NCI-H2171 treated with DMSO at 0.1 percent for 48 hours (cell line): ENCODE data around the gene FAM234A.
"Not testable (repeated sequence)": the region's sequence is repeated elsewhere in the genome, so short reads cannot be mapped to it uniquely, and the experiment has no call there.

ENCODE experiments used
- DNase-seq: peaks from one replicate; lab custom pipeline; 2025; lab: John Stamatoyannopoulos, UW

FAM234A gene

GRCh38 chr16:234468-235305, at the start of gene FAM234A:
Gene FAM234A (plus strand): TSS chr16:234821. CDS start chr16:254414, 19,593 bp downstream.
- peak; percentile 95 for DNase-seq

- DNase-seq = no peak
Measured at GRCh38 chr16:185213-185612, 49.4 kb upstream of the FAM234A start.

GRCh38 chr16:185691-186090, 48.9 kb upstream of the FAM234A start:
- DNase-seq = no peak

- DNase-seq = no peak
Measured at GRCh38 chr16:187330-187729, 47.3 kb upstream of the FAM234A start.

GRCh38 chr16:188674-189073, 45.9 kb upstream of the FAM234A start:
- DNase-seq = peak; percentile 32

GRCh38 chr16:189604-190186, 44.9 kb upstream of the FAM234A start:
- DNase-seq = no peak

GRCh38 chr16:191831-192230, 42.8 kb upstream of the FAM234A start:
- no peak for DNase-seq

- no peak for DNase-seq
Measured at GRCh38 chr16:192686-193085, 41.9 kb upstream of the FAM234A start.

- no peak for DNase-seq
Measured at GRCh38 chr16:193441-193840, 41.2 kb upstream of the FAM234A start.

- DNase-seq = no peak
Measured at GRCh38 chr16:194516-194915, 40.1 kb upstream of the FAM234A start.

GRCh38 chr16:200388-200787, 34.2 kb upstream of the FAM234A start:
- DNase-seq = peak; percentile 61

- DNase-seq = no peak
Measured at GRCh38 chr16:203246-203645, 31.4 kb upstream of the FAM234A start.

- not testable (repeated sequence) for DNase-seq
Measured at GRCh38 chr16:204046-204445, 30.6 kb upstream of the FAM234A start.

GRCh38 chr16:209359-209758, 25.3 kb upstream of the FAM234A start:
- DNase-seq = not testable (repeated sequence)

GRCh38 chr16:211631-212180, 22.9 kb upstream of the FAM234A start:
- not testable (repeated sequence) for DNase-seq

- no peak for DNase-seq
Measured at GRCh38 chr16:212999-213398, 21.6 kb upstream of the FAM234A start.

- no peak for DNase-seq
Measured at GRCh38 chr16:220021-220420, 14.6 kb upstream of the FAM234A start.

GRCh38 chr16:228151-228851, 6.3 kb upstream of the FAM234A start:
- no peak for DNase-seq

- peak; percentile 88 for DNase-seq
Measured at GRCh38 chr16:228852-229730, 5.5 kb upstream of the FAM234A start, which contains the start of gene LUC7L. Gene LUC7L (minus strand): TSS chr16:229449. CDS start chr16:229339, 110 bp downstream.

- no peak for DNase-seq
Measured at GRCh38 chr16:229731-230281, 4.8 kb upstream of the FAM234A start.

GRCh38 chr16:230351-230750, 4.3 kb upstream of the FAM234A start:
- DNase-seq = not testable (repeated sequence)
